ENCODE results near the gene NBPF4.
"Not testable (repeated sequence)": the region's sequence is repeated elsewhere in the genome, so short reads cannot be mapped to it uniquely, and the experiment has no call there.

GRCh38 chr1:108267097-108267496, 23.2 kb upstream of the NBPF4 start:
- not testable (repeated sequence) for TF ChIP-seq CTCF (IDR thresholded peaks at IDR 0.05; ENCODE audit: low read depth, low read length, poor library complexity, severe bottlenecking); EZH2phosphoT487 (IDR thresholded peaks at IDR 0.05; ENCODE audit: borderline replicate concordance, low read length)

Measured in DOHH2 (cell line).